GM10248 (cell line): ENCODE results near the gene ZNF446.

ENCODE experiments used
- CTCF ChIA-PET: fragments of 300-600 bp; sonication (Branson Sonifier 250); formaldehyde crosslinking; extraction: SDS; loops from one replicate; lab custom pipeline; 2021; ENCODE audit warnings: antibody characterized with exemption; lab: Yijun Ruan, JAX
- POLR2A ChIA-PET: fragments of 350-650 bp; sonication (Branson Sonifier 250); formaldehyde crosslinking; extraction: SDS; loops from one replicate; lab custom pipeline; 2020; ENCODE audit warnings: antibody characterized with exemption; lab: Yijun Ruan, JAX
- DNase-seq: peaks from one replicate; pipeline ENCODE4 v3.0.0; 2012; ENCODE audit errors: extremely low spot score
- TF ChIP-seq, protein P1 (sequence below): IDR thresholded peaks from 2 replicates; pipeline ENCODE4 v1.5.1; 2012; ENCODE audit warnings: mild to moderate bottlenecking, low read depth; ENCODE audit errors: extremely low read depth, missing control alignments, control extremely low read depth

The ZNF446 gene

DNA sequence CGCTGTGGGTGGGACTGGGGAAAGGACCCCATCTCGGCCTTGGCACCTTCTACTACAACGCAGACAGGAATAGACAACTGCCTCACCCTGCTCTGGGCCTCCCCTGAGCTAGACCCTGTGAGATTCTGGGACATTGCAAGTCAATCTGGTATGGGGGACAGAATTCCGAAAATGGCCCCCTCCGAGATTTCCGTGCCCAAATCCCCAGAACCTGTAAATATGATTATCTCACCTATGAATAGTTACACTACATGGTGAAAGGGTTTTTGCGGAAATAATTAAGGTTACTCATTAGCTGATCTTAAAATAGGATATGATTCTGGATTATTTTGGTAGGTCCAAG lies 44.1 kb downstream of the ZNF446 start:
- ChIA-PET CTCF (interaction anchor here (0.8 to 5.9 kb wide), 40 partner anchors 9 to 1084 kb away, joined by 3 to 60 read pairs (median 5); partner anchors contain the start of genes CHMP2A, SLC27A5, TRIM28 and UBE2M), POLR2A (interaction anchor here (0.6 to 2.1 kb wide), 5 partner anchors 20 to 60 kb away, joined by 3 to 8 read pairs (median 4); partner anchors contain the start of gene CHMP2A)
- TF ChIP-seq, protein P1, sequence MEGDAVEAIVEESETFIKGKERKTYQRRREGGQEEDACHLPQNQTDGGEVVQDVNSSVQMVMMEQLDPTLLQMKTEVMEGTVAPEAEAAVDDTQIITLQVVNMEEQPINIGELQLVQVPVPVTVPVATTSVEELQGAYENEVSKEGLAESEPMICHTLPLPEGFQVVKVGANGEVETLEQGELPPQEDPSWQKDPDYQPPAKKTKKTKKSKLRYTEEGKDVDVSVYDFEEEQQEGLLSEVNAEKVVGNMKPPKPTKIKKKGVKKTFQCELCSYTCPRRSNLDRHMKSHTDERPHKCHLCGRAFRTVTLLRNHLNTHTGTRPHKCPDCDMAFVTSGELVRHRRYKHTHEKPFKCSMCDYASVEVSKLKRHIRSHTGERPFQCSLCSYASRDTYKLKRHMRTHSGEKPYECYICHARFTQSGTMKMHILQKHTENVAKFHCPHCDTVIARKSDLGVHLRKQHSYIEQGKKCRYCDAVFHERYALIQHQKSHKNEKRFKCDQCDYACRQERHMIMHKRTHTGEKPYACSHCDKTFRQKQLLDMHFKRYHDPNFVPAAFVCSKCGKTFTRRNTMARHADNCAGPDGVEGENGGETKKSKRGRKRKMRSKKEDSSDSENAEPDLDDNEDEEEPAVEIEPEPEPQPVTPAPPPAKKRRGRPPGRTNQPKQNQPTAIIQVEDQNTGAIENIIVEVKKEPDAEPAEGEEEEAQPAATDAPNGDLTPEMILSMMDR, result no peak
- no peak for DNase-seq

DNA sequence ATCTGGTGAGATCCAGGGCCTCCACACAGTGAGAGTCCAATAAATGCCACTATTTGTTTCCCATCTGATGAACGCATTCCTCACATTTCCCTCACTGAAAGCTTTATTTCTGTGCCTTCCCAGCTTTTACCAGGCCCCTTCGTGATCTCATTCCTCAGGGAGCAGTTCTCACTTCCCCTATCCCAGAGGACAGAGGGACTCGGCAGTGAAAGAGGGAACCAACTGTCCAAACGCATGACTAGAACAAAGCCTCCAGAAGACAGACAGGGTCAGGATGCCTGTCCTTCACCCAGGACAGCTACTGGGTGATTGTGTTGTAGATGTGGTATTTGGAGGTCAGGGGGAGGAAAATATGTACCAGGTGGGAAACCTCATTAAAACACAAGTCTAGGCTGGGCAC lies 45.5 kb downstream of the ZNF446 start:
- ChIA-PET CTCF (interaction anchor here (2.0 to 5.9 kb wide), 7 partner anchors 8 to 60 kb away, joined by 9 to 60 read pairs (median 30); partner anchors contain the start of genes TRIM28 and UBE2M), POLR2A (no interaction called here)
- TF ChIP-seq, protein P1, result no peak
- no peak for DNase-seq

DNA sequence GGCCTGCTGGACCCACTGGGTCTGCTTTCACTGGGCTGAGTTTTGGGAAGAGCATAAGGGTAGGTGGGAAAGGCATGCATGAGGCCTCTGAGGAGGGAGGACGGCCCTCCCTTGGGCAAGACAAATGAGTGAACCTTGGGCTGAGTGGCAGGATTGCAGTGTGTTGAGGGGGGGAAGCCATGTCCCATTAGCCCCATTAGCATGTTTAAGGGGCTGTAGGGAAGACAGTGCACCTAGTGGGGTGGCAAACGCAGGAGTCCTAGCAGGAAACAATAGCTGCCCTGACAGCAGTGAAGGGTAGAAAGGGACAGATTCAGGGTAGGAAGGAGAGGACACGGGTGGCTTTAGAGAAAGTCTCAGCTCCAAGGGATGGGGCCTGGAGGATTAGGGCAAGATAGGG lies 46.6 kb downstream of the ZNF446 start:
- TF ChIP-seq, protein P1, result no peak
- CTCF ChIA-PET, result interaction anchor here (1.0 to 2.0 kb wide), 2 partner anchors 9 to 59 kb away, joined by 3 to 9 read pairs; no protein-coding TSS in a partner anchor
- POLR2A ChIA-PET, result interaction anchor here (0.7 kb wide), 1 partner anchor 25 kb away, joined by 5 read pairs; no protein-coding TSS in a partner anchor
- DNase-seq, result no peak

DNA sequence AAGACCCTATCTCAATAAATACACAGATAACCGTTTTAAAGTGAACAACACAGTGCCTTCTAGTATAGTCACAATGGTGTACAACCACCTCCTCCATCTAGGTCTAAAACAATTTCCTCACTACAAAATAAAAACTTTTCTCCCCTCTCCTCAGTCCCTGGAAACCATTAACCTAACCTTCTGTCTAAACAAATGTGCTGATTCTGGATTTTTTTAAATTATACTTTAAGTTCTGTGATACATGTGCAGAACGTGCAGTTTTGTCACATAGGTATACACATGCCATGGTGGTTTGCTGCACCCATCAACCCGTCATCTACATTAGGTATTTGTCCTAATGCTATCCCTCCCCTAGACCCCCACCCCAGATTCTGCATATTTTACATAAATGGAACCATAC lies 53.3 kb downstream of the ZNF446 start:
- ChIA-PET CTCF (interaction anchor here (1.2 kb wide), 1 partner anchor 9 kb away, joined by 6 read pairs; the partner anchor contains the start of gene ZBTB45), POLR2A (no interaction called here)
- TF ChIP-seq, protein P1, result no peak
- DNase-seq, result no peak
